WTC11 (cell line): ENCODE results near the gene POLR3A. TPM values are rescaled to one million over a fixed set of nuclear protein-coding genes. Genes with fewer than 3 reads are reported as not detected.
A peak's percentile ranks its signal among the peaks of the same experiment; 100 is the strongest.

ENCODE experiments used
- ATAC-seq: fragments of 200-7000 bp; cut with Tn5 transposase; 2 replicates; pipeline ENCODE4 v1.10.0; 2021; ENCODE audit warnings: mild to moderate bottlenecking, moderate library complexity
- CTCF ChIA-PET: fragments of 300-600 bp; sonication (Branson Sonifier 250); formaldehyde crosslinking; loops from one replicate; lab custom pipeline; 2021; ENCODE audit warnings: antibody characterized with exemption; lab: Charles Lee
- POLR2A ChIA-PET: fragments of 350-600 bp; sonication (Branson Sonifier 250); formaldehyde crosslinking; loops from one replicate; lab custom pipeline; 2021; ENCODE audit warnings: antibody characterized with exemption; lab: Charles Lee
- DNase-seq: peaks from one replicate; pipeline ENCODE4 v3.0.0; 2021; ENCODE audit warnings: low spot score
- H3K27ac Mint-ChIP-seq: 2 replicates; pipeline ENCODE4 v1.8.0; 2021; ENCODE audit warnings: mixed read lengths
- H3K27me3 Mint-ChIP-seq: 2 replicates; pipeline ENCODE4 v1.8.0; 2021; ENCODE audit warnings: low read depth, mild to moderate bottlenecking, moderate library complexity, mixed read lengths
- H3K36me3 Mint-ChIP-seq: 2 replicates; pipeline ENCODE4 v1.8.0; 2021; ENCODE audit warnings: mixed read lengths
- H3K4me1 Mint-ChIP-seq: 2 replicates; pipeline ENCODE4 v1.8.0; 2022; ENCODE audit warnings: mixed read lengths
- H3K4me3 Mint-ChIP-seq: 2 replicates; pipeline ENCODE4 v1.8.0; 2021; ENCODE audit warnings: mild to moderate bottlenecking, moderate library complexity, mixed read lengths
- H3K9me3 Mint-ChIP-seq: 2 replicates; pipeline ENCODE4 v1.8.0; 2021; ENCODE audit warnings: mixed read lengths
- AFF4 ChIP-seq: sonication (generic); formaldehyde crosslinking; IDR thresholded peaks from 2 replicates; pipeline ENCODE4 v1.8.1; 2023; ENCODE audit warnings: mild to moderate bottlenecking, missing genetic modification reagents, borderline replicate concordance
- CBFB ChIP-seq: sonication (generic); formaldehyde crosslinking; IDR thresholded peaks from 2 replicates; pipeline ENCODE4 v1.8.1; 2022; ENCODE audit warnings: mild to moderate bottlenecking, low read depth, missing genetic modification reagents
- E2F5 ChIP-seq: sonication (generic); formaldehyde crosslinking; IDR thresholded peaks from 2 replicates; pipeline ENCODE4 v1.8.1; 2022; ENCODE audit warnings: mild to moderate bottlenecking, moderate library complexity, missing genetic modification reagents
- EMX1 ChIP-seq: fragments of 250-450 bp; sonication (Bioruptor Pico); IDR thresholded peaks from 2 replicates; pipeline ENCODE4 v1.8.0; 2021; ENCODE audit warnings: mild to moderate bottlenecking
- ESRRA ChIP-seq: sonication (generic); formaldehyde crosslinking; IDR thresholded peaks from 2 replicates; pipeline ENCODE4 v1.8.1; 2022; ENCODE audit warnings: mild to moderate bottlenecking, missing genetic modification reagents, borderline replicate concordance
- FOXJ3 ChIP-seq: sonication (generic); formaldehyde crosslinking; IDR thresholded peaks from 2 replicates; pipeline ENCODE4 v1.9.0; 2021; ENCODE audit warnings: missing genetic modification reagents, mild to moderate bottlenecking, borderline replicate concordance
- JAZF1 ChIP-seq: fragments of 250-450 bp; sonication (Bioruptor Pico); IDR thresholded peaks from 2 replicates; pipeline ENCODE4 v1.9.0; 2021; ENCODE audit warnings: moderate library complexity, mild to moderate bottlenecking, inconsistent platforms
- MAX ChIP-seq: sonication (generic); formaldehyde crosslinking; IDR thresholded peaks from 2 replicates; pipeline ENCODE4 v1.8.0; 2022; ENCODE audit warnings: mild to moderate bottlenecking, missing genetic modification reagents
- MLX ChIP-seq: sonication (generic); formaldehyde crosslinking; IDR thresholded peaks from 2 replicates; pipeline ENCODE4 v1.8.1; 2023; ENCODE audit warnings: mild to moderate bottlenecking, missing genetic modification reagents, moderate library complexity
- NFATC4 ChIP-seq: fragments of 250-450 bp; sonication (Bioruptor Pico); IDR thresholded peaks from 2 replicates; pipeline ENCODE4 v1.9.0; 2021; ENCODE audit warnings: mild to moderate bottlenecking
- NR3C1 ChIP-seq: sonication (generic); formaldehyde crosslinking; conservative IDR thresholded peaks from 2 replicates; pipeline ENCODE4 v1.8.1; 2023; ENCODE audit warnings: low read depth, mild to moderate bottlenecking, missing genetic modification reagents
- OVOL2 ChIP-seq: fragments of 250-450 bp; sonication (Bioruptor Pico); IDR thresholded peaks from 2 replicates; pipeline ENCODE4 v1.9.0; 2021; ENCODE audit warnings: mild to moderate bottlenecking, borderline replicate concordance
- RELA ChIP-seq: sonication (generic); formaldehyde crosslinking; IDR thresholded peaks from 2 replicates; pipeline ENCODE4 v1.8.1; 2022; ENCODE audit warnings: missing genetic modification reagents, mild to moderate bottlenecking, borderline replicate concordance
- RORB ChIP-seq: fragments of 250-450 bp; sonication (Bioruptor Pico); IDR thresholded peaks from 2 replicates; pipeline ENCODE4 v1.9.0; 2021; ENCODE audit warnings: mild to moderate bottlenecking
- TCF7 ChIP-seq: sonication (generic); formaldehyde crosslinking; IDR thresholded peaks from 2 replicates; pipeline ENCODE4 v1.8.0; 2022; ENCODE audit warnings: mild to moderate bottlenecking, low read depth, missing genetic modification reagents, moderate library complexity
- TEAD1 ChIP-seq: sonication (generic); formaldehyde crosslinking; IDR thresholded peaks from 2 replicates; pipeline ENCODE4 v1.8.0; 2022; ENCODE audit warnings: mild to moderate bottlenecking, missing genetic modification reagents
- TEAD4 ChIP-seq: sonication (generic); formaldehyde crosslinking; IDR thresholded peaks from 2 replicates; pipeline ENCODE4 v1.8.0; 2022; ENCODE audit warnings: mild to moderate bottlenecking, missing genetic modification reagents
- TP53 ChIP-seq: sonication (generic); formaldehyde crosslinking; IDR thresholded peaks from 2 replicates; pipeline ENCODE4 v1.8.1; 2023; ENCODE audit warnings: mild to moderate bottlenecking, missing genetic modification reagents
- USF2 ChIP-seq: sonication (generic); formaldehyde crosslinking; IDR thresholded peaks from 2 replicates; pipeline ENCODE4 v1.8.1; 2023; ENCODE audit warnings: mild to moderate bottlenecking, missing genetic modification reagents, moderate library complexity
- ZNF121 ChIP-seq: sonication (generic); formaldehyde crosslinking; IDR thresholded peaks from 2 replicates; pipeline ENCODE4 v1.8.0; 2023; ENCODE audit warnings: missing genetic modification reagents
- ZNF396 ChIP-seq: fragments of 250-450 bp; sonication (Bioruptor Pico); IDR thresholded peaks from 2 replicates; pipeline ENCODE4 v1.8.0; 2021; ENCODE audit warnings: mild to moderate bottlenecking, moderate library complexity, borderline replicate concordance
- total RNA-seq: library from RNA; stranded (reverse); gene quantifications from 3 replicates; pipeline ENCODE4 v1.2.3, GENCODE V29; 2021

Gene POLR3A
- total RNA-seq, 1 experiment from 2014 or later = 32.2 TPM

GRCh38 chr10:77973276-77973675 lies 56.0 kb downstream of the POLR3A start (continued):
- TF ChIP-seq AFF4 (CRISPR knock-in tag) (no peak), RORB (CRISPR knock-in tag) (no peak), OVOL2 (CRISPR knock-in tag) (no peak), ZNF396 (CRISPR knock-in tag) (no peak), USF2 (CRISPR knock-in tag) (no peak), TP53 (CRISPR knock-in tag) (no peak), EMX1 (CRISPR knock-in tag) (no peak), E2F5 (CRISPR knock-in tag) (no peak), ZNF121 (CRISPR knock-in tag) (no peak), MAX (CRISPR knock-in tag) (no peak), NR3C1 (no peak)

GRCh38 chr10:77972148-77972547 lies 57.2 kb downstream of the POLR3A start:
- TF ChIP-seq TEAD1 (CRISPR knock-in tag) (no peak), JAZF1 (no peak), TCF7 (CRISPR knock-in tag) (no peak), TEAD4 (CRISPR knock-in tag) (no peak), FOXJ3 (CRISPR knock-in tag) (no peak), CBFB (CRISPR knock-in tag) (no peak)
- H3K4me3 Mint-ChIP-seq = no peak overlapping the region
- CTCF ChIA-PET = interaction anchor here (0.7 to 3.7 kb wide), 3 partner anchors 8 to 83 kb away, joined by 4 to 129 read pairs (median 5); no protein-coding TSS in a partner anchor
- 0 out of 2 replicates have a peak, but pooled peaks have one; percentile 8 for ATAC-seq
- no peak for DNase-seq
- H3K9me3 Mint-ChIP-seq = no peaks in the 10 kb centered on the region
- peaks cover under 1% of the 10 kb centered on the region; the same call in 1 of the 2 replicates for H3K36me3 Mint-ChIP-seq
- peaks cover 20% of the 10 kb centered on the region for H3K4me1 Mint-ChIP-seq
- H3K27me3 Mint-ChIP-seq = no peaks in the 10 kb centered on the region
- H3K27ac Mint-ChIP-seq = peak overlapping the region; percentile 45; the same call in 1 of the 2 replicates
- POLR2A ChIA-PET = no interaction called here

GRCh38 chr10:77971804-77972144 lies 57.5 kb downstream of the POLR3A start:
- ATAC-seq (no peak), DNase-seq (no peak)
- no peak overlapping the region for H3K4me3 Mint-ChIP-seq
- TF ChIP-seq RELA (no peak), MLX (no peak), ZNF121 (CRISPR knock-in tag) (peak; percentile 88), ESRRA (CRISPR knock-in tag) (no peak), NFATC4 (CRISPR knock-in tag) (no peak)
- H3K27ac Mint-ChIP-seq = peak overlapping the region; percentile 49; the same call in 1 of the 2 replicates
- no peaks in the 10 kb centered on the region for H3K27me3 Mint-ChIP-seq
- ChIA-PET CTCF (interaction anchor here (1.4 kb wide), 1 partner anchor 82 kb away, joined by 5 read pairs; no protein-coding TSS in a partner anchor), POLR2A (no interaction called here)
- H3K4me1 Mint-ChIP-seq = peaks cover 20% of the 10 kb centered on the region
- no peaks in the 10 kb centered on the region for H3K9me3 Mint-ChIP-seq
- H3K36me3 Mint-ChIP-seq = no peaks in the 10 kb centered on the region
